H1 (cell line): ENCODE results near the gene KCNC3. TPM values are rescaled to one million over a fixed set of nuclear protein-coding genes. Genes with fewer than 3 reads are reported as not detected.

Source experiments
- CBX5 ChIP-seq: fragments of 300-800, 300-1000 bp; sonication (generic); IDR thresholded peaks from 2 replicates; pipeline ENCODE4 v1.7.1; 2016; ENCODE audit warnings: antibody characterized with exemption, low read length, low read depth
- CHD7 ChIP-seq: fragments of 300-600 bp; sonication (generic); IDR thresholded peaks from 2 replicates; pipeline ENCODE4 v1.7.1; 2012; ENCODE audit warnings: low read length, moderate library complexity, mild to moderate bottlenecking, inconsistent platforms; ENCODE audit not compliant: insufficient replicate concordance
- NANOG ChIP-seq: IDR thresholded peaks from 2 replicates; pipeline ENCODE4 v1.6.1; 2011; ENCODE audit warnings: low read length, low read depth, mild to moderate bottlenecking, inconsistent platforms; ENCODE audit not compliant: insufficient read depth, poor library complexity, severe bottlenecking
- SP4 ChIP-seq: IDR thresholded peaks from 2 replicates; pipeline ENCODE4 v1.6.1; 2012; ENCODE audit warnings: low read length, inconsistent platforms
- SRF ChIP-seq: IDR thresholded peaks from 2 replicates; pipeline ENCODE4 v1.6.1; 2011; ENCODE audit warnings: mild to moderate bottlenecking, low read depth, low read length, moderate library complexity
- polyA plus RNA-seq, 7 experiments: library from polyadenylated mRNA; depleted of rRNA in 3 of 7; stranded (reverse) in 5 of 7; unstranded in 2 of 7; fragments of >200 nt in 5 of 7; fragments of 200-250 nt in 2 of 7; gene quantifications; 1 replicate in 5 of 7; 2 replicates in 1 of 7; 4 replicates in 1 of 7; pipeline versions ENCODE4 v1.2.1 to v1.2.3, GENCODE V29; 2011 to 2013; ENCODE audit warnings: missing spikeins in 2 of 7, mixed read lengths in 2 of 7
- total RNA-seq: library from RNA; stranded (reverse); fragmentation: NEBNext Ultra II Directional; extraction: Animal tissue kit (Norgen Biotek cat#: 25700); gene quantifications from 2 replicates; pipeline ENCODE4 v1.2.1, GENCODE V29; 2021

Gene KCNC3
- total and polyA plus RNA-seq, 2 of the 8 experiments (the other 6 are each of a cell fraction or from before 2014, with no cell fraction given): 3.9 to 7.2 TPM

- TF ChIP-seq NANOG: no peak
- TF ChIP-seq SP4: no peak
- no peak for TF ChIP-seq SRF
- no peak for TF ChIP-seq CHD7
- no peak for TF ChIP-seq CBX5
Observed at GRCh38 chr19:50308991-50309390, 20.2 kb downstream of the KCNC3 start (continued).
